Hematopoietic multipotent progenitor cell treated with erythropoietin and hydrocortisone succinate and interleukin-3 and kit ligand, for 15 days (in vitro differentiated cells): Measurements from ENCODE around the gene ADAMTS14.
"Not testable (repeated sequence)": the region's sequence is repeated elsewhere in the genome, so short reads cannot be mapped to it uniquely, and the experiment has no call there.

Experiments used
- DNase-seq: peaks from one replicate; pipeline ENCODE4 v3.0.0-alpha.2; 2015; ENCODE audit warnings: low spot score

ADAMTS14 gene, protein sequence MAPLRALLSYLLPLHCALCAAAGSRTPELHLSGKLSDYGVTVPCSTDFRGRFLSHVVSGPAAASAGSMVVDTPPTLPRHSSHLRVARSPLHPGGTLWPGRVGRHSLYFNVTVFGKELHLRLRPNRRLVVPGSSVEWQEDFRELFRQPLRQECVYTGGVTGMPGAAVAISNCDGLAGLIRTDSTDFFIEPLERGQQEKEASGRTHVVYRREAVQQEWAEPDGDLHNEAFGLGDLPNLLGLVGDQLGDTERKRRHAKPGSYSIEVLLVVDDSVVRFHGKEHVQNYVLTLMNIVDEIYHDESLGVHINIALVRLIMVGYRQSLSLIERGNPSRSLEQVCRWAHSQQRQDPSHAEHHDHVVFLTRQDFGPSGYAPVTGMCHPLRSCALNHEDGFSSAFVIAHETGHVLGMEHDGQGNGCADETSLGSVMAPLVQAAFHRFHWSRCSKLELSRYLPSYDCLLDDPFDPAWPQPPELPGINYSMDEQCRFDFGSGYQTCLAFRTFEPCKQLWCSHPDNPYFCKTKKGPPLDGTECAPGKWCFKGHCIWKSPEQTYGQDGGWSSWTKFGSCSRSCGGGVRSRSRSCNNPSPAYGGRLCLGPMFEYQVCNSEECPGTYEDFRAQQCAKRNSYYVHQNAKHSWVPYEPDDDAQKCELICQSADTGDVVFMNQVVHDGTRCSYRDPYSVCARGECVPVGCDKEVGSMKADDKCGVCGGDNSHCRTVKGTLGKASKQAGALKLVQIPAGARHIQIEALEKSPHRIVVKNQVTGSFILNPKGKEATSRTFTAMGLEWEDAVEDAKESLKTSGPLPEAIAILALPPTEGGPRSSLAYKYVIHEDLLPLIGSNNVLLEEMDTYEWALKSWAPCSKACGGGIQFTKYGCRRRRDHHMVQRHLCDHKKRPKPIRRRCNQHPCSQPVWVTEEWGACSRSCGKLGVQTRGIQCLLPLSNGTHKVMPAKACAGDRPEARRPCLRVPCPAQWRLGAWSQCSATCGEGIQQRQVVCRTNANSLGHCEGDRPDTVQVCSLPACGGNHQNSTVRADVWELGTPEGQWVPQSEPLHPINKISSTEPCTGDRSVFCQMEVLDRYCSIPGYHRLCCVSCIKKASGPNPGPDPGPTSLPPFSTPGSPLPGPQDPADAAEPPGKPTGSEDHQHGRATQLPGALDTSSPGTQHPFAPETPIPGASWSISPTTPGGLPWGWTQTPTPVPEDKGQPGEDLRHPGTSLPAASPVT

DNA sequence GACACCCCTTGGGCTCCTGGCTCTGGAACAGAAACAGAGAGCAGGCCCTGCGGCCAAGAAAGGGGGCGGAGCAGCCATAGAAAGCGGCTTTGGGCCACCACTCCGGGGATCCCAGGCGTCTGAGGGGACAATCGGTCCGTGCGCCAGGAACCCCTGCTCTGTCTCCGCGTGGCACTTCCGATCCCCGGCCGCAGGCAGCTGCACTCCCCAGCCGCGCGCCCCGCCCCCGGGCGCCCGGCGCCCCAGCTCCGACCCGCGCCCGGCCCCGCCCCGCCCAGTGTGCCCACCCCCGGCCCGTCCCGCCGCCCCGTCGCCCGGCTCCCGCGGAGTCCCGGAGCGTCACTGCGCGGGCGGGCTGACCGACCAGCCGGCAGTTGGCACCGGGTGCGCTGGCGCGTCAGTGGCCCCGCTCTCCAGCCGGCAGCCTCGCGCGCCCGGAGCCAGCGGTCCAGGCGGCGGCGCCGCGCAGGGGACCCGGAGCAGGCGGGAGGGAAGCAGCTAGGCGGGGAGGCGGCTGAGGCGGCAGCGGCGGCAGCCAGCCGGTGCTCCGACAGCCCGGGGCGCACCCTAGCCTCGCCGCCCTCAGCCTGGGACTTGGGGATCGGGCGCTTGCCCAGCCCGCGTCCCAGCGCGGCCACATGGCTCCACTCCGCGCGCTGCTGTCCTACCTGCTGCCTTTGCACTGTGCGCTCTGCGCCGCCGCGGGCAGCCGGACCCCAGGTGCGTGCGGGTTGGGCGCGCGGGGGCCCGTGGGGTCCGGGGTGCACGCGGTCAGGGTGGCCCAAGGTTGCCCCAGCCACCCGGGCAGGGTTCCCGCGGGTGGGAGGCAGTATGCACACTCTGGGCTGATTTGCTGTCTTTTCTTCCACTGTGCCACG is at the start of gene ADAMTS14:
Gene ADAMTS14, plus strand, starts transcription at position 342 of the 878 bp plus-strand sequence. Its CDS starts 297 bp downstream, at position 639.
- DNase-seq: no peak

DNA sequence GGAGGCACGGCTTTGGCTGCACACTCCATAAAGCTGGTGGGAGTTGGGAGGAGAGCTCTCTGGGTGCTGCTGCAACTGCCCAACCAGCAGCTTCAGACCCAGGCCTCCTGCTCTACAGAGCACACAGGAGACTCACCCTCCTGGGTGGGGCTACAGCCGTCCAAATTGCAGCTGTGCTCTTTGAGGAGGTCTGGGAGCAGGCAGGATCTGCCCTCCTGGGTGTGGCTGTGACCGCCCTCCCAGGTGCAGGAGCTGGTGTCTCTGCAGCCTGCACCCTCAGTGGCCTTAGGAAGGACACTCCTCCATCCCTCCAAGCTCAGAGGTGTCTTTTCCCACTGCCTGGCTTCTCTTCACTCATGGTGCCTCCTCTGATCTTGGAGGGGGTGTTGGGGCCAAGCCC is 49.8 kb upstream of the ADAMTS14 start:
- DNase-seq: no peak

DNA sequence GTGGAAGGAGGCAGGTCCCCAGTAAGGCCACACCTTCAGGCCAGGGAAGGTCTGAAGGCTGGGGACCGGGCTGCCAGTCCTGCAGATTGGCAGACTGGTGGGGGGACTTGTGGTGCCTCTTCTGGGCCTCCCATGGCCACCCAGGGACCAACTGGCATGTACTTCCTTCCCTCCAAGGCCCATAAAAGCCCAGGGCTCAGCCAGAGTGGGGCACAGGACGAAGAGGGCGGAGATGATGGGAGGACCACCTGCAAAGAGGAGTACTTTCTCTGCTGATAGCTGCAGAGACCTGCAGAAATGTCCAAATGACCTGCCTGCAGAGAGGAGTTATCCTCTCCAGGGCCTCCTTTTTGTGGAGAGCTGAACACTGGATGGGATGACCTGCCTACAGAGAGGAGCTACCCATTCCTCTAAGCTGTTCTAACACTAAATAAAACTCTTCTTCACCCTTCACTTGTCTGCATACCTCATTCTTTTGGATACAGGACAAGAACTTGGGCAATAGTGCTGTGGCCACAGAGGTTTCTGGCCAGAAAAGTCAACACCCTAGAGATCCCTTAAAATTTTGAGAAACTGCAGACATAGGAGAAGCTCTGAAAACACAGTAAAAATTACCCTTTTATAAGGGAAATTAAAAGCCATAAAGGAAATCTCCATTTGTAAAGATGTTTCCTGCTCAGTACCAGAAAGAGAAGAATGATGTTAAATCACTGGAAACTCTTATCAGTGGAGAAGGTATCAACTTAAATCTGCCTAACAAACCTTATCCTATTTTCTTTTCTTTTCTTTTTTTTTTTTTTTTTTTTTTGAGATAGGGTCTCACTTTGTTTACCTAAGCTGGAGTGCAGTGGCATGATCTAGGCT is 49.1 kb upstream of the ADAMTS14 start:
- no peak for DNase-seq

DNA sequence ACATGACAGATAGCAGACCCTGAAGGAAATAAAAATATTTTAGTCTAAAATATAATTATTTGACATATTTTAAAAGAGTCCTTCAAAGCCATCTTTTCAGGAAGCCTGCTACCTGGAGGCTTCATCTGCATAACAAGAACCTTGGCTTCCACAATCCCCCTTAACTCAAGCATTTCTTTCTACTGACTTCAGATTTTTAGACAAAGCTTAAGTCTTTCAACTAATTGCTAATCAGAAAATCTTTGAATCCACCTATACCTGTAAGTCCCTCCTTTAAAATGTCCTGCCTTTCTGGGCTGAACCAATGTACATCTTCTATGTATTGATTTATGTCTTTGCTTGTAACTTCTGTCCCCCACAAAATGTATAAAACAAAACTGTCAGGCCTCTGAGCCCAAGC is 46.2 kb upstream of the ADAMTS14 start:
- no peak for DNase-seq

DNA sequence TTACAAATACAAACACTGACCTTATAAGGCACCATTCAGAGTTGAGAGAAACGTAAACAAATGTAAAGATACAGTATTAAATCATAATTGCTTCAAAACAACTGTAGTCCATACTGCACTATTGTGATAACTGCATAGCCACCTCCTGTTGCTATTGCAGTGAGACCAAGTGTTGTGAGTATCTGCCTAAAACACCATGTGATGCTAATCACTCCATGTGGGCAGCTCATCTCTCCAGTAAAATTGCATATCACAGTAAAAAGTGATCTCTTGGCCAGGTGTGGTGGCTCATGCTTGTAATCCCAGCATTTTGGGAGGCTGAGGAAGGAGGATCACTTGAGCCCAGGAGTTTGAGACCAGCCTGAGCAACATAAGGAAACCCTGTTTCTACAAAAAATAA is 43.0 kb upstream of the ADAMTS14 start:
- DNase-seq: no peak

DNA sequence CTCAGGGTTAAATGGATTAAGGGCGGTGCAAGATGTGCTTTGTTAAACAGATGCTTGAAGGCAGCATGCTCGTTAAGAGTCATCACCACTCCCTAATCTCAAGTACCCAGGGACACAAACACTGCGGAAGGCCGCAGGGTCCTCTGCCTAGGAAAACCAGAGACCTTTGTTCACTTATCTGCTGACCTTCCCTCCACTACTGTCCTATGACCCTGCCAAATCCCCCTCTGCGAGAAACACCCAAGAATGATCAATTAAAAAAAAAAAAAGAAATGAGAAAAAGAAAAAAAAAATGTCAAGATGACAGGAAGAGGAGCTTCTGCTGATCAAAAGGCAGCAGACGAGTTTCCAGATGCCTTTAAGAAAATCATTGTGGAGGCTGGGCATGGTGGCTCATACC is 40.6 kb upstream of the ADAMTS14 start:
- not testable (repeated sequence) for DNase-seq

DNA sequence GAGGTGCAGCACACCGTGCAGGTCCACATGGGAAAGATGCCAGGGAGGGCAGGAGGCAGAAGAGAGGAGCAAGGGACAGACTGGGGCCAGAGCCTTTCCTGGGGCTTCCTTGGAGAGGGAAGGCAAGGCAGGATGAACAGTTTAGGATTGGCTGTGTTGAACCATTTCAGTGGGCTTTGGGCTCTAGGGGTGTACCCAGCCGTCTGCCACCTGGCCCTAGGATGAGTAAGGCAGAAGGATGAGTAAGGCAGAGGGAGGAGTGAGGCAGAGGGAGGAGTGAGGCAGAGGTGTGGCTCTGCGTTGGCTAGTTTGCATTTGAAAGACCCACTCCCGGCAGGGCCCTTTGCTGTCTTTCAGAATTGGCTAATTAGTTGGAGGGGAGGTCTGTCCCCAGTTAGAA is 38.3 kb upstream of the ADAMTS14 start:
- DNase-seq: no peak

DNA sequence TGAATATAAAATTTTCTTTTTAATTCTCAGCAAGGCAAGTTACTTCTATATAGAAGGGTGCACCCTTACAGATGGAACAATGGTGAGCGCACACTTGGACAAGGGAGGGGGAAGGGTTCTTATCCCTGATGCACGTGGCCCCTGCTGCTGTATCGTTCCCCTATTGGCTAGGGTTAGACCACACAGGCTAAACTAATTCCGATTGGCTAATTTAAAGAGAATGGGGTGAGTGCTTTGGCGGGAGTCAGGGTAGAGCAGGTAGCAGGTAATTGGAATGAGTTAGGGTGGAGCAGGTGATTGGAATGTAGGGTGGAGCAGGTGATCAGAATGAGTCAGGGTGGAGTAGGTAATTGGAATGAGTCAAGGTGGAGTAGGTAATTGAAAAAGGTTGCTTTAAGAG is 37.8 kb upstream of the ADAMTS14 start:
- not testable (repeated sequence) for DNase-seq

DNA sequence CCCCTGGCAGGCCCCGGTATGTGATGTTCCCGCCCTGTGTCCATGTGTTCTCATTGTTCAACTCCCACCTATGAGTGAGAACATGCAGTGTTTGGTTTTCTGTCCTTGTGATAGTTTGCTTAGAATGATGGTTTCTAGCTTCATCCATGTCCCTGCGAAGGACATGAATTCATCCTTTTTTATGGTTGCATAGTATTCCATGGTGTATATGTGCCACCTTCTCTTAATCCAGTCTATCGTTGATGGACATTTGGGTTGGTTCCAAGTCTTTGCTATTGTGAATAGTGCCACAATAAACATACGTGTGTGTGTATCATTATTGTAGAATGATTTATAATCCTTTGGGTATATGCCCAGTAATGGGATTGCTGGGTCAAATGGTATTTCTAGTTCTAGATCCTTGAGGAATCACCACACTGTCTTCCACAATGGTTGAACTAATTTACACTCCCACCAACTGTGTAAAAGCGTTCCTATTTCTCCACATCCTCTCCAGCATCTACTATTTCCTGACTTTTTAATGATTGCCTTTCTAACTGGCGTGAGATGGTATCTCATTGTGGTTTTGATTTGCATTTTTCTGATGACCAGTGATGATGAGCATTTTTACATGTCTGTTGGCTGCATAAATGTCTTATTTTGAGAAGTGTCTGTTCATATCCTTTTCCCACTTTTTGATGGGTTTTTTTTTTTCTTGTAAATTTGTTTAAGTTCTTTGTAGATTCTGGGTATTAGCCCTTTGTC is 32.5 kb upstream of the ADAMTS14 start:
- not testable (repeated sequence) for DNase-seq

DNA sequence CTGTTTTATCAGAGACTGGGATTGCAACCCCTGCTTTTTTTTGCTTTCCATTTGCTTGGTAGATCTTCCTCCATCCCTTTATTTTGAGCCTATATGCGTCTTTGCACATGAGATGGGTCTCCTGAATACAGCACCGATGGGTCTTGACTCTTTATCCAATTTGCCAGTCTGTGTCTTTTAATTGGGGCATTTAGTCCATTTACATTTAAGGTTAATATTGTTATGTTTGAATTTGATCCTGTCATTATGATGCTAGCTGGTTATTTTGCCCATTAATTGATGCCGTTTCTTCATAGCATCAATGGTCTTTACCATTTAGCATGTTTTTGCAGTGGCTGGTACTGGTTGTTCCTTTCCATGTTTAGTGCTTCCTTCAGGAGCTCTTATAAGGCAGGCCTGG is 29.0 kb upstream of the ADAMTS14 start:
- not testable (repeated sequence) for DNase-seq

DNA sequence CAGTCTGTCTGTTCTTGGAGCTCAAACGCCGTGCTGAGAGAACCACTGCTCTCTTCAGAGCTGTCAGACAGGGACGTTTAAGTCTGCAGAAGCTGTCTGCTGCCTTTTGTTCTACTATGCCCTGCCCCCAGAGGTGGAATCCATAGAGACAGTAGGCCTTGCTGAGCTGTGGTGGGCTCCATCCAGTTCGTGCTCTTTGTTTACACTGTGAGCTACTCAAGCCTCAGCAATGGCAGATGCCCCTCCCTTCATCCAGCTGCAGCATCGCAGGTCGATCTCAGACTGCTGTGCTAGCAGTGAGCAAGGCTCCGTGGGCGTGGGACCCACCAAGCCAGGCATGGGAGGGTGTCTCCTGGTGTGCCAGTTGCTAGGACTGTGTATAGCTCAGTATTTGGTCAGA is 27.3 kb upstream of the ADAMTS14 start:
- DNase-seq: not testable (repeated sequence)

DNA sequence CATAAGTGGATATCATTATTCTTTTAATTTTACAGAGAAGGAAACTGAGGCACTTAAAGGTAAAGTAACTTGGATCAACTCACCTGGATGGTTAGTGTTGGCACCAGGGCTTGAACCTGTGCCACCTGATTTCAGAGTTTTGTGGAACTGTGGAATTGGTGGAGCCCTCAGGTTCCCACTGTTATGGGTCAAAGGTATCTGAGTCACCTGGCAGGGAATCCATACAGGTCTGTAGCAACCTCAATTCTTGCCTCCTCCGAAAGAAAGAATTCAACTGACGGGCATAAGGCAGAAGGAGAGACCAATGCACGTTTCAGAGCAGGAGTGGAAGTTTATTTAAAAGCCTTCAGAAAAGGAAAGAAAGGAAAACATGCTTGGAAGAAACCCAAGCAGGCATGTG is 25.2 kb upstream of the ADAMTS14 start:
- DNase-seq: no peak

DNA sequence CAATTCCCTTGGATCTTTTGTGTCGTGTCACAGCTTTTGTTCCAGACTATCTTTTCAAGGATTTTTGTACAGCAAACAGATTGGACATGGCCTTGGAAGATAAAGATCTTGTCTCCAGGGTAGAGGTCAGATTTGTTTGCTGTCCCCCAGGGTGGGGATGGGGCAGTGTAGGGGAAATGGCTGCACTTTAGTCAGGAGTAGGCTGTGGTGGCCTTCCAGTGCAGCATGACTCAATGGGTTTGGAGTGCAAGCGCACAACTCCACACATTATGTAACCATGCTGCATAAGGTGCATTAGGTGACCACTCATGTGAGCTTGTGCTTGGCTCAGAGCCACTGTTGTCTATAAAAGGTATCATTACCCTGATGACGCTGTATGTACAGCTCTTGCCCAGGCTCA is 23.9 kb upstream of the ADAMTS14 start:
- no peak for DNase-seq

DNA sequence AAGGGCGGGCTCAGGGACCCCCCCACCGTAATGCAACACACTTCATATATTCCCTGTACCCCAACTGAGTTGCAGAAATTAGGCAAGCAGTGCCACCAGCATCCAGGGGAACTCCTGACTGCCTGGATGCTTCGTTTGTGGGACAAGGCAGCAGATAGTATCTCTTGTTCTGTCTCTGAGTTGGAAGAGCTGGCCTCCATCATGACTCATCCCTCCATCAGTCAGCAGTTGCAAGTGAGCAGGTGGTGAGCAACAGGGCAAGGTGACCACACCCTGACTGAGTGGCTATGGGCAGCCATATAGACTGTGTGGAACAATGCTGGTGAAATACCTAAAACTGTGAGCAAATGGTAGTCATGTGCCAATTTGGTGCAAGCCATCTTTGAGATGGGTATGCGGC is 22.8 kb upstream of the ADAMTS14 start:
- no peak for DNase-seq

DNA sequence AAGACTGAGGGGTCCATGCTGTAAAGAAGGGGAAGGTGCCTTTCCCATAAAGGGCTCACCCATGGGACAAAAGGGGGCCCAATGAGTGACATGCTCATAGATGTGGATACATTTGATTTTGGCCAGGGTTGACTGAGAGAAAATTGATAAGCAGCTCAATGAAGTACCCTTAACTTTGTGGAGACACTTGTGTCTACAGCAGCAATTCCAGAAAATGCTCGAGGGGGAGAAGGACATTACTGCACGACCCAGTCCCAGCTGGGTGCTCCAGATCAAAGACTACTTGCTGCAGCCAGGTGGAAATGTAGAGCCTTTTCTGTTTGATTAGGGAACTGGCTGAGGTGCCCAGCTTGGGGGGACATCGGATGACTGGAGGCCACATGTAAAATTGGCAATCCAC is 22.2 kb upstream of the ADAMTS14 start:
- DNase-seq: no peak

DNA sequence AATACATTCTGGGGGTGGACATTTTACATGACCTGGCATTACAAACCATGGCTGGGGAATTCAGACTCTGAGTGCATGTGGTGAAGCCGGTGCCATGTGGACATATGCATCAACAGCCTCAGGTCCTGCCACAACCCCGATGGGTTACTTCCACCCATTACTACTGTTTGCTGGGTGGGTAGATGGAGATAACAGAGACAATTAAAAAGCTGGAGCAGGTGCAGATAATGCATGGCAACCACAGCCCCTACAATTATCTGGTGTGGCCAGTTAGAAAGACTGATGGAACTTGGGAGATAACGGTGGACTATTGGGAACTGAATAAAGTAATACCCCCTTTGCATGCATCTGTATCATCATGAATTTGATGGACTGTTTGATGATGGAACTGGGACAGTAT is 21.6 kb upstream of the ADAMTS14 start:
- no peak for DNase-seq

DNA sequence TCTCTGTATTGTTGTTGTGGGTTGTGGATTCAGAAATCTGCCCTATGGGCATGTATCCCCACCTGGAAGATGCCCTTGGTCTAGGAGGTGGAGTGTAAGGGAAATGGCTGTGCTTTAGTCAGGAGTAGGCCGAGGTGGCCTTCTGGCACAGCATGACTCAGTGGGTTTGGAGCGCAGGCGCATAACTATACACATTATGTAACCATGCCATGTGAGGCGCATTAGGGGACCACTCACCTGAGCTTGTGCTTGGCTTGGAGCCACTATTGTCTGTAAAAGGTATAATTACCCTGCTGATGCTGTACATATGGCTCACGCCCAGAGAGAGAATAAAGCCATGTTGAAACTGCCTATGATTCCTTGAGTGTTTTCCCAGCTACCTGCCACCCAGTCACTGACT is 20.6 kb upstream of the ADAMTS14 start:
- no peak for DNase-seq

DNA sequence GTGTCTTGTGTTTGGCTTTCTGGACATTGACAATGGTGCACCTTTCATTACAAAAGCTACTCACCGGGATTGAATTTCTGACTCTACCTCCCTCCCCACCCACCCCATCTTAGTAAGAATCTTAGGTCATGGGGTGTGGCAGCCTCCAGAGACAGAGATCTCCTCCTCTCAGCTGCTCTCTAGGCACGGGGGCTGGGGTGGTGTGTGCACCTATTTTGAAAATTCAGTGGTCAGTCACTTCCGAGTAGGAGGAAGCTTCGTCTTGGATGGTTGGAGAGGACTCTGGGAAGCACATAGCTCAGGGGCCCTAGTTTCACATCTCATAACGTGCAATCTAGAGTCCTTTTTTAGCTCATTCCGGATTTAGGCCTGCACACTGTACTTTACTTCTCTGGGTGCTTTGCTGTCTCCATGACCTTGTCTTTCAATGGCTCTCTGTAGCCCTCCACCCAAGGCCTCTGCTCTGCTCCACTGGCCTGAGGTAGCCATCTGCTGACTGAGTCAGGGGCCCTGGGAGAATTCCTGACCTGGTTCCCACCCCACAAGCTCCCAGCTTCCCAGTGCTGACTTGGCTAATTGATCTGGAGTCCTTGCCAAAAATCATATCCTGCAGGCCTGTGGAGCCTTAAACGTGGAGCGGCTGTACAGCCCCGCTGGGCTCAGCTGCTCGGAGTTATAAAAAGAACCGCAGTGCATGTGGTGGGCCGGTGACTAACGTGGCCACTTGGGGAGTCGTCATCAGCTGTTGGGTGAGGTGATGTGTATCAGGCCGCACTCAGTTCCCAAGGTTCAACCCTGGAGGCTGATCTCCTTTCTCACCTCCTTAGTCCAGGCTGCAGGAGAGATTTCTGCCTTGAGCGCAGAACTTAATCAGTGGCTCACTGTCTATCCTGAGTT is 19.3 kb upstream of the ADAMTS14 start:
- DNase-seq: no peak

DNA sequence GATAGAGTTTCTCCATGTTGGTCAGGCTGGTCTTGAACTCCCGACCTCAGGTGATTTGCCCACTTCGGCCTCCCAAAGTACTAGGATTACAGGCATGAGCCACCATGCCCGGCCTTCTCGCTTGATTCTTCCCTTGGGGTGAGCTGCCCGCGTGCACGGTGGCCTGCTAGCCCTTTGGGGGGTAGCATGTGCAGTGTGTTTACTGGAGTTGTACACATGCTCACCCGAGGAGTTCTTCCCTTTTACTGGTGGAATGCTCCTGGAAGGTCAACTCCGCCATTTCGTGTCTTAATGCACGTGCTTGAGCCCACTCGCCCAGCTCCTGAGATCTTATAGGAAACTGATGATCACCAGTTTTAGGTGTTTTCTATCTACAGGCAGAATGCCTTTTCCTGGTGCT is 17.0 kb upstream of the ADAMTS14 start:
- DNase-seq: no peak
